ENCODE data around the gene FAM222B.

- no peak for TF ChIP-seq EZH2 (IDR thresholded peaks at IDR 0.05; ENCODE audit: low read length, unreplicated experiment)
- no peak for TF ChIP-seq CTCF (conservative IDR thresholded peaks at IDR 0.05; ENCODE audit: low read depth, low read length)
Observed at GRCh38 chr17:28749516-28750177, 92.9 kb downstream of the FAM222B start.

All from PC-3 (cell line).